ENCODE data around the gene BST2. TPM values are rescaled to one million over a fixed set of nuclear protein-coding genes. Genes with fewer than 3 reads are reported as not detected.
A peak's percentile ranks its signal among the peaks of the same experiment; 100 is the strongest.

The BST2 gene
- total RNA-seq, 1 experiment from 2014 or later, result 22.8 TPM

DNA sequence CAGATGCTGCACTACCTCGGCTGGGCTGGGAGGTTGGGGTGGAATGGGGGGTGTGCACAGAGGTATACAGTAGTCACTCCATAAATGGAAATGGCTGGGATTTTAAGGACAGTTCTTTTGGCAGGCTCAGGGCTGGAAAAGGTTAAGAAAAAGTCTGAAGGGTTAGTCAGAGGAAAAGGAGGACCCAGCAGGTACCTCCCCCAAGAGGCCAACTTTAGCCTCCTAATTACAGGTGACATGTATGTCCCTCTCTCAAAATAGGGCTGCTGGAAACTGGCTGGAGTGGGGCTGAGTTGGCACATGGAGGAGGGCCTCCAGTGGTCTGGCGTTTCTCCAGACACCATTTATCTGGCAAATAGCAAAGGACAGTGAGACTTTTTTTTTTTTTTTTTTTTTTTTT lies 12.4 kb downstream of the BST2 start (continued):
- TF ChIP-seq, protein P1, sequence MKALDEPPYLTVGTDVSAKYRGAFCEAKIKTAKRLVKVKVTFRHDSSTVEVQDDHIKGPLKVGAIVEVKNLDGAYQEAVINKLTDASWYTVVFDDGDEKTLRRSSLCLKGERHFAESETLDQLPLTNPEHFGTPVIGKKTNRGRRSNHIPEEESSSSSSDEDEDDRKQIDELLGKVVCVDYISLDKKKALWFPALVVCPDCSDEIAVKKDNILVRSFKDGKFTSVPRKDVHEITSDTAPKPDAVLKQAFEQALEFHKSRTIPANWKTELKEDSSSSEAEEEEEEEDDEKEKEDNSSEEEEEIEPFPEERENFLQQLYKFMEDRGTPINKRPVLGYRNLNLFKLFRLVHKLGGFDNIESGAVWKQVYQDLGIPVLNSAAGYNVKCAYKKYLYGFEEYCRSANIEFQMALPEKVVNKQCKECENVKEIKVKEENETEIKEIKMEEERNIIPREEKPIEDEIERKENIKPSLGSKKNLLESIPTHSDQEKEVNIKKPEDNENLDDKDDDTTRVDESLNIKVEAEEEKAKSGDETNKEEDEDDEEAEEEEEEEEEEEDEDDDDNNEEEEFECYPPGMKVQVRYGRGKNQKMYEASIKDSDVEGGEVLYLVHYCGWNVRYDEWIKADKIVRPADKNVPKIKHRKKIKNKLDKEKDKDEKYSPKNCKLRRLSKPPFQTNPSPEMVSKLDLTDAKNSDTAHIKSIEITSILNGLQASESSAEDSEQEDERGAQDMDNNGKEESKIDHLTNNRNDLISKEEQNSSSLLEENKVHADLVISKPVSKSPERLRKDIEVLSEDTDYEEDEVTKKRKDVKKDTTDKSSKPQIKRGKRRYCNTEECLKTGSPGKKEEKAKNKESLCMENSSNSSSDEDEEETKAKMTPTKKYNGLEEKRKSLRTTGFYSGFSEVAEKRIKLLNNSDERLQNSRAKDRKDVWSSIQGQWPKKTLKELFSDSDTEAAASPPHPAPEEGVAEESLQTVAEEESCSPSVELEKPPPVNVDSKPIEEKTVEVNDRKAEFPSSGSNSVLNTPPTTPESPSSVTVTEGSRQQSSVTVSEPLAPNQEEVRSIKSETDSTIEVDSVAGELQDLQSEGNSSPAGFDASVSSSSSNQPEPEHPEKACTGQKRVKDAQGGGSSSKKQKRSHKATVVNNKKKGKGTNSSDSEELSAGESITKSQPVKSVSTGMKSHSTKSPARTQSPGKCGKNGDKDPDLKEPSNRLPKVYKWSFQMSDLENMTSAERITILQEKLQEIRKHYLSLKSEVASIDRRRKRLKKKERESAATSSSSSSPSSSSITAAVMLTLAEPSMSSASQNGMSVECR (CRISPR knock-in tag; IDR thresholded peaks at IDR 0.05; ENCODE audit: borderline replicate concordance), result no peak
- TF ChIP-seq EMX1 (CRISPR knock-in tag; IDR thresholded peaks at IDR 0.05) (no peak), MAX (CRISPR knock-in tag; IDR thresholded peaks at IDR 0.05) (no peak)
- TF ChIP-seq, protein P2, sequence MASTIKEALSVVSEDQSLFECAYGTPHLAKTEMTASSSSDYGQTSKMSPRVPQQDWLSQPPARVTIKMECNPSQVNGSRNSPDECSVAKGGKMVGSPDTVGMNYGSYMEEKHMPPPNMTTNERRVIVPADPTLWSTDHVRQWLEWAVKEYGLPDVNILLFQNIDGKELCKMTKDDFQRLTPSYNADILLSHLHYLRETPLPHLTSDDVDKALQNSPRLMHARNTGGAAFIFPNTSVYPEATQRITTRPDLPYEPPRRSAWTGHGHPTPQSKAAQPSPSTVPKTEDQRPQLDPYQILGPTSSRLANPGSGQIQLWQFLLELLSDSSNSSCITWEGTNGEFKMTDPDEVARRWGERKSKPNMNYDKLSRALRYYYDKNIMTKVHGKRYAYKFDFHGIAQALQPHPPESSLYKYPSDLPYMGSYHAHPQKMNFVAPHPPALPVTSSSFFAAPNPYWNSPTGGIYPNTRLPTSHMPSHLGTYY (CRISPR knock-in tag; IDR thresholded peaks at IDR 0.05), result no peak
- TF ChIP-seq, protein P3, sequence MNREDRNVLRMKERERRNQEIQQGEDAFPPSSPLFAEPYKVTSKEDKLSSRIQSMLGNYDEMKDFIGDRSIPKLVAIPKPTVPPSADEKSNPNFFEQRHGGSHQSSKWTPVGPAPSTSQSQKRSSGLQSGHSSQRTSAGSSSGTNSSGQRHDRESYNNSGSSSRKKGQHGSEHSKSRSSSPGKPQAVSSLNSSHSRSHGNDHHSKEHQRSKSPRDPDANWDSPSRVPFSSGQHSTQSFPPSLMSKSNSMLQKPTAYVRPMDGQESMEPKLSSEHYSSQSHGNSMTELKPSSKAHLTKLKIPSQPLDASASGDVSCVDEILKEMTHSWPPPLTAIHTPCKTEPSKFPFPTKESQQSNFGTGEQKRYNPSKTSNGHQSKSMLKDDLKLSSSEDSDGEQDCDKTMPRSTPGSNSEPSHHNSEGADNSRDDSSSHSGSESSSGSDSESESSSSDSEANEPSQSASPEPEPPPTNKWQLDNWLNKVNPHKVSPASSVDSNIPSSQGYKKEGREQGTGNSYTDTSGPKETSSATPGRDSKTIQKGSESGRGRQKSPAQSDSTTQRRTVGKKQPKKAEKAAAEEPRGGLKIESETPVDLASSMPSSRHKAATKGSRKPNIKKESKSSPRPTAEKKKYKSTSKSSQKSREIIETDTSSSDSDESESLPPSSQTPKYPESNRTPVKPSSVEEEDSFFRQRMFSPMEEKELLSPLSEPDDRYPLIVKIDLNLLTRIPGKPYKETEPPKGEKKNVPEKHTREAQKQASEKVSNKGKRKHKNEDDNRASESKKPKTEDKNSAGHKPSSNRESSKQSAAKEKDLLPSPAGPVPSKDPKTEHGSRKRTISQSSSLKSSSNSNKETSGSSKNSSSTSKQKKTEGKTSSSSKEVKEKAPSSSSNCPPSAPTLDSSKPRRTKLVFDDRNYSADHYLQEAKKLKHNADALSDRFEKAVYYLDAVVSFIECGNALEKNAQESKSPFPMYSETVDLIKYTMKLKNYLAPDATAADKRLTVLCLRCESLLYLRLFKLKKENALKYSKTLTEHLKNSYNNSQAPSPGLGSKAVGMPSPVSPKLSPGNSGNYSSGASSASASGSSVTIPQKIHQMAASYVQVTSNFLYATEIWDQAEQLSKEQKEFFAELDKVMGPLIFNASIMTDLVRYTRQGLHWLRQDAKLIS (CRISPR knock-in tag; IDR thresholded peaks at IDR 0.05; ENCODE audit: borderline replicate concordance), result no peak

GRCh38 chr19:17391371-17392151 lies 13.9 kb downstream of the BST2 start:
- peaks cover 9% of the 10 kb centered on the region for H3K9me3 Mint-ChIP-seq
- peak overlapping the region; percentile 19; the same call in 1 of the 2 replicates for H3K27ac Mint-ChIP-seq
- ChIA-PET CTCF (interaction anchor here (0.5 to 4.2 kb wide), 24 partner anchors 12 to 1350 kb away, joined by 3 to 17 read pairs (median 4); partner anchors contain the start of genes DDA1, MVB12A, RPL18A and SLC27A1), POLR2A (interaction anchor here (0.8 to 1.0 kb wide), 2 partner anchors 12 to 120 kb away, joined by 3 read pairs; partner anchors contain the start of gene PGLS)
- H3K36me3 Mint-ChIP-seq, result peaks cover 3% of the 10 kb centered on the region; the same call in 1 of the 2 replicates
- peaks cover 25% of the 10 kb centered on the region for H3K27me3 Mint-ChIP-seq (ENCODE audit: low read depth)
- peaks cover 13% of the 10 kb centered on the region for H3K4me1 Mint-ChIP-seq
- DNase-seq (ENCODE audit: low spot score) (peak; percentile 28), ATAC-seq (peak; percentile 11)
- peak overlapping the region; percentile 73 for H3K4me3 Mint-ChIP-seq
- TF ChIP-seq TEAD1 (CRISPR knock-in tag; IDR thresholded peaks at IDR 0.05) (no peak), CTCF (IDR thresholded peaks at IDR 0.05) (no peak), NFE2L1 (CRISPR knock-in tag; IDR thresholded peaks at IDR 0.05) (no peak), AR (CRISPR knock-in tag; IDR thresholded peaks at IDR 0.05) (no peak), FOXP1 (CRISPR knock-in tag; IDR thresholded peaks at IDR 0.05; ENCODE audit: borderline replicate concordance) (no peak), ZNF396 (CRISPR knock-in tag; IDR thresholded peaks at IDR 0.05; ENCODE audit: borderline replicate concordance) (no peak), NR2C2 (CRISPR knock-in tag; IDR thresholded peaks at IDR 0.05) (no peak), RORB (CRISPR knock-in tag; IDR thresholded peaks at IDR 0.05) (no peak), ETV6 (CRISPR knock-in tag; IDR thresholded peaks at IDR 0.05) (no peak), MLX (CRISPR knock-in tag; IDR thresholded peaks at IDR 0.05) (no peak)
- TF ChIP-seq, protein P4, sequence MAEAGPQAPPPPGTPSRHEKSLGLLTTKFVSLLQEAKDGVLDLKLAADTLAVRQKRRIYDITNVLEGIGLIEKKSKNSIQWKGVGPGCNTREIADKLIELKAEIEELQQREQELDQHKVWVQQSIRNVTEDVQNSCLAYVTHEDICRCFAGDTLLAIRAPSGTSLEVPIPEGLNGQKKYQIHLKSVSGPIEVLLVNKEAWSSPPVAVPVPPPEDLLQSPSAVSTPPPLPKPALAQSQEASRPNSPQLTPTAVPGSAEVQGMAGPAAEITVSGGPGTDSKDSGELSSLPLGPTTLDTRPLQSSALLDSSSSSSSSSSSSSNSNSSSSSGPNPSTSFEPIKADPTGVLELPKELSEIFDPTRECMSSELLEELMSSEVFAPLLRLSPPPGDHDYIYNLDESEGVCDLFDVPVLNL (CRISPR knock-in tag; IDR thresholded peaks at IDR 0.05; ENCODE audit: borderline replicate concordance, low read depth), result no peak
